ENCODE measurements around the gene IMPDH2. TPM values are rescaled to one million over a fixed set of nuclear protein-coding genes. Genes with fewer than 3 reads are reported as not detected.
A peak's percentile ranks its signal among the peaks of the same experiment; 100 is the strongest.

IMPDH2 gene
- total and polyA plus RNA-seq, 2 of the 4 experiments (the other 2 are of a cell fraction), result 190 to 296 TPM

GRCh38 chr3:49053543-49053942 lies 24.3 kb upstream of the IMPDH2 start:
- Histone ChIP-seq H3K27ac (ENCODE audit: insufficient read depth, low read length) (peak overlapping the region; percentile 58; the same call in 1 of the 2 replicates), H3K27me3 (ENCODE audit: control insufficient read depth, insufficient read depth, low read length) (no peaks in the 10 kb centered on the region), H3K9me3 (ENCODE audit: control insufficient read depth, insufficient read depth, low read length) (no peaks in the 10 kb centered on the region), H2BK5ac (ENCODE audit: low read depth, low read length, poor library complexity, severe bottlenecking) (peak overlapping the region; percentile 25), H2AK5ac (ENCODE audit: low read depth, low read length) (no peak overlapping the region; the same call in 1 of the 2 replicates), H2BK15ac (ENCODE audit: low read depth, low read length) (no peak overlapping the region), H2BK120ac (ENCODE audit: low read depth, low read length) (no peak overlapping the region), H3K4me3 (ENCODE audit: insufficient read depth, low read depth, low read length) (no peak overlapping the region), H3K14ac (replicated peaks; ENCODE audit: low read depth, low read length) (no peak overlapping the region), H4K91ac (ENCODE audit: insufficient read depth, low read depth, low read length) (no peak overlapping the region), H2AFZ (replicated peaks; ENCODE audit: low read length, poor library complexity) (no peak overlapping the region), H3K4me1 (ENCODE audit: control insufficient read depth, insufficient read depth, low read length) (peaks cover 2% of the 10 kb centered on the region; the same call in 1 of the 2 replicates), H2AK9ac (replicated peaks; ENCODE audit: low read depth, low read length, poor library complexity) (no peak overlapping the region), H3K79me1 (ENCODE audit: low read depth in 1 of 2, low read length in 2 of 2) (peaks cover 49 to 74% of the 10 kb centered on the region in 2 experiments), H3K4ac (ENCODE audit: low read depth, low read length) (no peak overlapping the region), H3K18ac (ENCODE audit: low read depth, low read length) (peak overlapping the region; percentile 54; the same call in 1 of the 2 replicates), H3K9me1 (ENCODE audit: insufficient read depth, low read length) (peaks cover 19% of the 10 kb centered on the region), H3K56ac (ENCODE audit: extremely low read depth, insufficient read depth, low read length) (no peak overlapping the region), H2BK20ac (ENCODE audit: low read depth, low read length) (no peak overlapping the region), H3K4me2 (ENCODE audit: low read depth, low read length) (no peak overlapping the region), H3K36me3 (ENCODE audit: control insufficient read depth, insufficient read depth, low read length) (peaks cover 35% of the 10 kb centered on the region), H3K9ac (ENCODE audit: low read depth, low read length) (no peak overlapping the region), H4K20me1 (ENCODE audit: insufficient read depth, low read length) (peaks cover 7% of the 10 kb centered on the region; the same call in 1 of the 2 replicates), H4K8ac (ENCODE audit: low read depth in 2 of 2, low read length in 2 of 2) (0 out of 4 replicates have a peak overlapping the region, but pooled peaks of 1 of the 2 experiments have one; percentile 43), H4K5ac (ENCODE audit: low read depth, low read length) (no peak overlapping the region), H3K23ac (ENCODE audit: low read depth, low read length) (peak overlapping the region; percentile 13; the same call in 1 of the 2 replicates)
- POLR2A ChIA-PET (ENCODE audit: unreplicated experiment), result no interaction called here
- WGBS, 2 experiments (ENCODE audit: extremely low coverage in 2 of 2, insufficient read length in 1 of 2), result no CpG with 5 or more reads among the region's 1 CpG
- DNase-seq (no peak), ATAC-seq (ENCODE audit: low read depth) (no peak)
- TF ChIP-seq MAFK (IDR thresholded peaks at IDR 0.05; ENCODE audit: low read depth, low read length), result no peak
- no peak for TF ChIP-seq POLR2A (IDR thresholded peaks at IDR 0.05; ENCODE audit: low read depth, low read length)
- TF ChIP-seq RAD21 (IDR thresholded peaks at IDR 0.05; ENCODE audit: low read length), result no peak
- TF ChIP-seq BHLHE40 (IDR thresholded peaks at IDR 0.05; ENCODE audit: low read depth, low read length), result no peak
- TF ChIP-seq FOS (IDR thresholded peaks at IDR 0.05; ENCODE audit: low read depth, low read length), result no peak
- no peak for TF ChIP-seq USF2 (IDR thresholded peaks at IDR 0.05; ENCODE audit: low read depth, low read length)
- TF ChIP-seq ELK1 (IDR thresholded peaks at IDR 0.05; ENCODE audit: borderline replicate concordance, low read depth, low read length), result no peak
- no peak for TF ChIP-seq MAZ (IDR thresholded peaks at IDR 0.05; ENCODE audit: borderline replicate concordance, low read depth, low read length)
- TF ChIP-seq RFX5 (IDR thresholded peaks at IDR 0.05; ENCODE audit: low read depth, low read length), result no peak
- no peak for TF ChIP-seq CEBPB (IDR thresholded peaks at IDR 0.05; ENCODE audit: low read depth, low read length)
- no peak for TF ChIP-seq CHD1 (IDR thresholded peaks at IDR 0.05; ENCODE audit: low read depth, low read length)
- TF ChIP-seq NFE2L2 (IDR thresholded peaks at IDR 0.05; ENCODE audit: low read depth, low read length), result no peak
- no peak for TF ChIP-seq MXI1 (IDR thresholded peaks at IDR 0.05; ENCODE audit: borderline replicate concordance, low read depth, low read length)
- no peak for TF ChIP-seq RCOR1 (IDR thresholded peaks at IDR 0.05; ENCODE audit: insufficient replicate concordance, low read length)
- no peak for TF ChIP-seq CTCF (conservative IDR thresholded peaks at IDR 0.05; ENCODE audit: low read depth, low read length)
- intact Hi-C loops (cut with micrococcal nuclease), result no loop called here
- in situ Hi-C loops (cut with MboI; ENCODE audit: low sequenced_read_pairs), result no loop called here
- CTCF ChIA-PET, result interaction anchor here (0.5 kb wide), 1 partner anchor 96 kb away, joined by 3 read pairs; no protein-coding TSS in a partner anchor
- no TSS peak for BruUV-seq (replicated peaks)
- dilution Hi-C loops (cut with HindIII; ENCODE audit: low sequenced_read_pairs, unreplicated experiment), result no loop called here

Data from IMR-90 (cell line).